Embryonic facial prominence (tissue), 1 donor: ENCODE measurements around the gene FBLN1.

Experiments used
- DNase-seq: peaks from one replicate; pipeline ENCODE4 v3.0.0-alpha.2; 2016; ENCODE audit errors: extremely low spot score

The FBLN1 gene

DNA sequence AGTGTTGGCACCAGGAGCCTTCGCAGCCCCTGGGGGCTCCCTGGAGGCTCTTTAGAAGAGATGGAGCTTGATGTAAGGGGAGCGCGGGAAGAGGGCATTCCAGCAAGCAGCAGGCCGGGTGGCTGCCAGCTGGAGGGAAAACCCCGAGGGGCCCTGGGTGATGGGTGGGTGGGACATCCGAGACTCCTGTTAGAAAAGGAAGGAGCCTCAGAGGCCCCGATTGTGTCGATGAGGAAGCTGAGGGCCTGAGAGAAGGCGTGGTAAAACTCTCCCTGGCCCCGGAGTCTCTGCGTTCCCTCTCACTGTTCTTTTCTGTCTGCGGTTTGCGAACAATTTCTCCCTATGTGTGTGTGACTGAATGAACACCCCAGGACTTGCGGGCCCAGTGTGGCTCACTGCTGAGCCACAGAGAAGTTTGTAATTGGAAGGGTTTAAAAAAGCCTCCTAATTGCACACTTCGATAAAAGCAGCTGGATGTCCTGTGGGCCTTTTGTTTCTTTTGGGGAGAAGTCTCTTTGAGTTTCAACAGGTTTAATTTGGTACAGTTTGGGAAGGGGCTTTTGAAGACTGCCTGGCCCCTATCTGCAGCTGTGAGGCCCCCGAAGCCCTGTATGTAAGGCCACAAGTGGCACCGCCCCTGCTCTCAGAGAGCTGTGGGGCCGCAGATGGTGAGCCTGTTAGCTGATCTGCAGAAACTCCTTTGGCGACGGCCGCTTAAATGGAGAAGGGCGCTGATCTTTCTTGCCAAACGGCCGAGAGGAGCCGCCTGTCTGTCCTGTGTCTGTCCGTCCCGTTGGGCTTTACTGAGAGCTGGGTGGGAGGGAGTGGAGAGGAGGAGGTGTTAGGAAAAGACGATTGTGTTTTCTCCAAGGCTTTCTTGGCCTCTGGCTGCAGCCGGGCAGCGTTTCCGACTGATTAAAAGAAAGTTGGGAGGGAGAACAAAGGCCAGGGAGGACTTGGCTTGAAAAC lies 2.0 kb downstream of the FBLN1 start:
- no peak for DNase-seq

DNA sequence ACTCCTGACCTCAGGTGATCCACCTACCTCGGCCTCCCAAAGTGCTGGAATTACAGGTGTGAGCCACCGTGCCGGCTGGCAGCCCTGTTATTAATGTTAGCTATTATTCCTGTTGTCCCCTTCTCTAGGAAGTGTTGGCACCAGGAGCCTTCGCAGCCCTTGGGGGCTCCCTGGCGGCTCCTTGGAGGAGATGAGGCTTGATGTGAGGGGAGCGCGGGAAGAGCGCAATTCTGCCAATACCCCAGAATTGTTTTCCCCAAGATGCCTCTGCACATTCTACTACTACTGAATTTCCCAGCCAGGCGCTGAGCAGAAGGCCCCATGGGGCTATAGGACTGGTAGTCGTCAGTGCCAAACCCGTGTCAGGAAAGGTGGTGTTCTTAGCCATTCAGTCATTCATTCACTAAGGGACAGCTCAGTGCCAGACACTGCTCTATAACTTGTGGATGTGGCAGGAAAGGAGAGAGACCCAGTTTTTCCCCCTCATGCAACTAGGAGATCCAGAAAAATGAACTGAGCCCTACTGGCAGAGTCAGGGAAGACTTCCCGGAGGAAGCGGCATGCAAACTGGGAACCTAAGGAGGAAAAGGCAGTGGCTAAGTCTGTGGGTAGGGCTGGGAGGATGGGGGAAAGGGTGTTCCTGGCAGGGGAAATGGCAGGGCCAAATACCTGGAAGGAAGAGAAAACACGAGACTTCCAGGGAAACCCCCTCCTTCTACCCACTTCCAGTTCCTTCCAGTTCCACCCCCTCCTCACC lies 3.5 kb downstream of the FBLN1 start:
- no peak for DNase-seq

GRCh38 chr22:45506816-45507360 lies 4.2 kb downstream of the FBLN1 start:
- DNase-seq = no peak

DNA sequence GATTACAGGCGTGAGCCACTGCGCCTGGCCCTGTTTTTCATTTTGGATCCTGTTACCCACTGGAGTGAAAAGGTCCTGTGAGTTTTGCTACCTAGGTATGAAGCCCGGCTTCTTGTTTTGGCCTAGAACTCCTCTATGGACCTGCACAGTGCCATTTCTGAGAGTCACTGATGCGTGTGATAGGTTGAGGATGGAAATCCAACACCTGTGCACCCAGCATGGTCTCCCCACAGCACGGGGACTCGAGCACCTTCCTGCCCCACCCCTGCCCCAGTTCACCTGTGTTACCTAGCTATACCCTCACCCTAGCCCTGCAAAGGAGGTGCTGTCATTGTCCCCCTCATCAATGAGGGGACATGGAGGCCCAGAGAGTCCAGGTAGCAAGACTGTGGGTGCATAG lies 5.1 kb downstream of the FBLN1 start:
- DNase-seq = no peak

GRCh38 chr22:45508814-45509213 lies 6.1 kb downstream of the FBLN1 start:
- no peak for DNase-seq

GRCh38 chr22:45510376-45511232 lies 7.9 kb downstream of the FBLN1 start:
- no peak for DNase-seq

GRCh38 chr22:45511847-45512261 lies 9.2 kb downstream of the FBLN1 start:
- DNase-seq = no peak

DNA sequence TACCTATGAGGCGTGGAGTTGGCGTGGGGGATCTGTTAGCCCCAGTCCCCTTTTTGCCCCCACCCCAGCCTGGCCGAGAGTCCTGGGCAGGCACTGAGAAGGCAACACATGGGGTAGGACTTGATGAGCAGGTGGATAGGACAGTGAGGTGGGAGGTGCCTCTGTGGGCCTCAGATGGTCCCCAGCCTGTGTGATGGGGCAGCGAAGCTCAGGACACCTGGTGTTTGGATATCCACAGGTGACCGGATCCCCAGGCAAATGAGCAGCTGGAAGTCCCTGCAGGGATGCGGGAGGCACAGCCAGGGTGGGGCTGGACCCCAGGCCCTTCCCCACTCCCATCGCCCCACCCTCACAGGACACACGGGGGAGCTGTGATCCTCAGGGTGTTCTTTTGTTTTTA lies 9.7 kb downstream of the FBLN1 start:
- no peak for DNase-seq

- DNase-seq = no peak
Measured at GRCh38 chr22:45515676-45516075, 13.0 kb downstream of the FBLN1 start.

DNA sequence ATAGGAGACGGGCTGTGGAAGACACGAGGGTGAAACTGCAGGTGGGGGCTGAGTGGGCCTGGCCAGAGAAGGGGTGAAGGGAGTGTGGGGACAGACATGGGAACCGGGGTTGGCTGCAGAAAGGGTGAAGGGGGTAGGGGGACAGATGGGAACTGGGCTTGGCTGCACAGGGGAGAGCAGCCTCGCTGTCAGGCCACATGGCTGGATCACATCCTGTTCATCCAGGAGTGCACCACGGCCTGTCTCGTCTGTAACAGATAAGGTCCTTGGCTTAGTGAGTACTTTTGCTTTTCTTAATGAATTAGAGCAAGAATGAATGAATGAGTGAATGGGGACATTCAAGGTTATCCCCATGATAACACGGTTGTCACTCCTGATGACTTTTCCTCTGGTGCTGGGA lies 13.5 kb downstream of the FBLN1 start:
- no peak for DNase-seq

DNA sequence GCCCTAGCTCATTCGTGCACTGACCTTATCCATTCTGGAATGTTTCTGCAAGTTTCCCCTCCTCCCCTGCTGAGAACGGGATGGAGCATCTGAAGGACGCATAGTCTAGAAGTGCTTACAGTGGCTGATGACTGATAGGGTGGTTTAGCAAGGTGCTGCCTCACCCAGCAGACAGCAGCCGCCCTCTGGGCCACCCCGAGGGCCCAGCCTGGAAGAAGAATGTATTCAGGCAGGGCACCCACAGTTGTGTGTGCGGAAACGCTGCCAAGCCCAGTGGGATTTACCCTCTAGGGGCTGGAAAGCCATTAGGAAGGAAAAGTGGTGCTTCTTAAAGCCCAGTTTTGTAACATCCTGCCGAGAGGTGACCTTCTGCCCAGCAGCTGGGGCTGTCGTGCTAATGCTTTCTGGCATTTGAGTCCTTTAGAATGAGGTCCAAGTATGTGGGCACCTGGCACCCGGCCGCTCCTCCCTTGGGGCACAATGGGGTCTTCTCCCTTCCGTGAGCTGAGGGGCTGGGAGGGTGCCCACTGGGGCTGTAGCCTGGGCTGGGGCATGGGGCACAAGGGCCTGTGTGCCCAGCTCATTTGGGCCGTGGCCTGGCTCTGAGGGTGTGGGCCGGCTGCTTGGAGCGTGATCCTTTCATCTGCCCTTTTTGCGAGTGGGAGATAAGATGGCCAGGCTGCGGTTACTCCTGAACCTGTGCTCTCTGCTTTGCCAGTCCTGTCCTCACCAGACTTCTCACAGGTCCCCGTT lies 14.4 kb downstream of the FBLN1 start:
- no peak for DNase-seq

- DNase-seq = no peak
Measured at GRCh38 chr22:45518136-45518535, 15.5 kb downstream of the FBLN1 start.

DNA sequence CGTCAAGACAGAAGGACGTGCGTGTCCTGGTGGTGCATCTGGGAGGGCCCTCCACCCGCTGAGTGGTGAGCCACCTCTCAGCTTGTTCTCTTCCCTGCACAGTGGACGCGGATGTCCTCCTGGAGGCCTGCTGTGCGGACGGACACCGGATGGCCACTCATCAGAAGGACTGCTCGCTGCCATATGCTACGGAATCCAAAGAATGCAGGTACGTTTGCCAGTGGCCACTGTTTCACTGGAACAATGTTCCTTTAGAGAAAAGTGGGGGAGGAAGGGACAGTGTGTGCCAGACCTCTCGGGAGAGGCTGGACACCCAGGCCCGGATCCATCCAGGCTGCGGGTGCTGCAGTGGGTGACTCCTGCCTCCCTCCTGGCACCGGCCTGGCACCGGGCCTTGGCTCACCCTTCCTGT lies 15.9 kb downstream of the FBLN1 start:
- no peak for DNase-seq

- no peak for DNase-seq
Measured at GRCh38 chr22:45521178-45521577, 18.5 kb downstream of the FBLN1 start.

- DNase-seq = no peak
Measured at GRCh38 chr22:45522462-45522861, 19.8 kb downstream of the FBLN1 start.

- no peak for DNase-seq
Measured at GRCh38 chr22:45524157-45524556, 21.5 kb downstream of the FBLN1 start.

DNA sequence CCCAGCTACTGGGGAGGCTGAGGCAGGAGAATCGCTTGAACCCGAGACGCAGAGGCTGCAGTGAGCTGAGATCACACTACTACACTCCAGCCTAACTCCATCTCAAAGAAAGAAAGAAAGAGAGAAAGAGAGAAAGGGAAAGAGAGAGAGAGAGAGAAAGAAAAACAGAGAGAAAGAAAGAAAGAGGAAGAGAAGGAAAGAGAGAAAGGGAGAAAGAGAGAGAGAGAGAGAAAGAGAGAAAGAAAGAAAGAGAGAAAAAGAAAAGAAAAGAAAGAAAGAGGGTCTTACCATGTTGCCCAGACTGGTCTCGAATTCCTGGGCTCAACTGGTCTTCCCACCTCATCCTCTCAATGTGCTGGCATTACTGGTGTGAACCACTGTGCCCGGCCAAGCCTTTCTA lies 22.3 kb downstream of the FBLN1 start:
- DNase-seq = no peak

DNA sequence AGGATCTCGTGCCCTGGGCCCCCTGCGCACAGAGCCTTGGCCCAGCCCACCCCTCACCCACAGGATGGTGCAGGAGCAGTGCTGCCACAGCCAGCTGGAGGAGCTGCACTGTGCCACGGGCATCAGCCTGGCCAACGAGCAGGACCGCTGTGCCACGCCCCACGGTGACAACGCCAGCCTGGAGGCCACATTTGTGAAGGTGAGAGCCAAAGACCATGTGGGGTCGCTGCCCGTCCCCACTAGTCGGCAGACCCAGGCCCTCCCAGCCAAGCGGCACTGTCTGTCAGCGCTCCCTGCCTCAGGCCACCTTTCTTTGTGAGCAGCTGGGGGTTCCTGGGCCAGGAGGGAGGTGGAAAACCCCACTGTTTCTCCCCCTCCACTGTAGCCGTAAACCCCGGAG lies 22.8 kb downstream of the FBLN1 start:
- DNase-seq = no peak

DNA sequence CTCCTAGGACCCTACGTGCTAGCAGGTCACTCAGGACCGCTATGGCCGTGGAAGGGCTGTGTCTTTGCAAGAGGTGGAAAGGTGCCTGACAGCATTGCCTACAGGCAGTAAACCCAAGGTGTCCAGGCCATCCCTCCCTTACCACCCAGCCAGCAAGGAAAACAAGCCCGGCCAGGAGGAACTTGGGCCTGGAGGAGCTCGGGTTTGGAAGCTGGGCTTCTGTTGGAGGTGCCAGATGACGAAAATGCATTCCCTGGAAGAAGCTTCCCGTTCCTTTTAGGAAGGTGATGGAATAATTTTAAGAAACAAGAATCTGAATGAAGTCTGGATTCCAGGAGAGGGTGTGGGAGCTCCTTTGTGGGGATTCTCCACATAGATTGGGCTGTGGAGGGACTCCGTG lies 23.6 kb downstream of the FBLN1 start:
- no peak for DNase-seq

- DNase-seq = no peak
Measured at GRCh38 chr22:45526768-45527360, 24.2 kb downstream of the FBLN1 start.

- DNase-seq = no peak
Measured at GRCh38 chr22:45527456-45527855, 24.8 kb downstream of the FBLN1 start.
